Right lobe of liver (tissue), 6 donors: ENCODE measurements around the gene UBE2J2. TPM values are rescaled to one million over a fixed set of nuclear protein-coding genes. Genes with fewer than 3 reads are reported as not detected.
A peak's percentile ranks its signal among the peaks of the same experiment; 100 is the strongest.
"Not testable (repeated sequence)": the region's sequence is repeated elsewhere in the genome, so short reads cannot be mapped to it uniquely, and the experiment has no call there.

Source experiments
- ATAC-seq, 4 donors: fragments of 200-7000 bp; cut with Tn5 transposase; one replicate each; pipeline ENCODE4 v1.9.1; 2020; ENCODE audit warnings: mild to moderate bottlenecking in 4 of 4, moderate library complexity in 4 of 4
- DNase-seq, 3 donors: peaks; one replicate each; pipeline ENCODE4 v3.0.0-alpha.2; 2020
- H3K27ac ChIP-seq, 3 donors: fragments of 200-600 bp; one replicate each; pipeline ENCODE4 v1.8.0; 2022
- H3K27me3 ChIP-seq, 2 donors: fragments of 200-600 bp; one replicate each; pipeline ENCODE4 v1.8.0; 2022
- H3K36me3 ChIP-seq, 4 donors: fragments of 200-600 bp; sonication (generic) in 1 of 4; one replicate each; pipeline versions ENCODE4 v1.5.1 to v1.8.0; 2017 to 2022; ENCODE audit warnings: control low read depth in 1 of 4
- H3K4me1 ChIP-seq, 4 donors: fragments of 200-600 bp; sonication (generic) in 1 of 4; one replicate each; pipeline versions ENCODE4 v1.5.1 to v1.8.0; 2017 to 2022; ENCODE audit warnings: control low read depth in 1 of 4
- H3K4me3 ChIP-seq, 3 donors: fragments of 200-600 bp; one replicate each; pipeline ENCODE4 v1.8.0; 2022
- H3K9me3 ChIP-seq, 4 donors: fragments of 200-600 bp; sonication (generic) in 1 of 4; one replicate each; pipeline versions ENCODE4 v1.5.1 to v1.8.0; 2017 to 2022; ENCODE audit warnings: control low read depth in 1 of 4
- POLR2A ChIP-seq: fragments of 450-650 bp; IDR thresholded peaks from one replicate; pipeline ENCODE4 v1.6.1; 2017; ENCODE audit warnings: antibody characterized with exemption, mild to moderate bottlenecking
- WGBS: methylation state at CpG from one replicate; pipeline ENCODE4 v1.1.6; 2018; ENCODE audit warnings: low coverage, low lambda C conversion rate; ENCODE audit not compliant: insufficient coverage; ENCODE audit errors: missing lambda C conversion rate; 5-methylcytosine and 5-hydroxymethylcytosine counted together
- intact Hi-C, 2 donors: fragments of 100-400 bp; cut with DNase I; formaldehyde crosslinking; loops; one replicate each; pipeline versions ENCODE4 v1.11.2 to v1.14.1; 2022
- total RNA-seq, 6 experiments: library from RNA; depleted of rRNA in 2 of 6; stranded (reverse); fragments of >200 nt in 2 of 6; fragmentation: NEBNext Ultra II Directional in 3 of 6; extraction: Animal tissue kit (Norgen Biotek cat#: 25700) in 3 of 6; gene quantifications; one replicate each; pipeline versions ENCODE4 v1.1.0 to v1.2.4, GENCODE V29; 2016 to 2023
- TF ChIP-seq, protein P1 (sequence below), 4 donors: fragments of 200-600 bp in 3 of 4; fragments of 450-650 bp in 1 of 4; IDR thresholded peaks; one replicate each; pipeline versions ENCODE4 v1.5.1 to v1.8.0; 2016 to 2022; ENCODE audit warnings: antibody characterized with exemption in 4 of 4, mild to moderate bottlenecking in 2 of 4
- donor health status: DM: no; HTN: yes; CAD: no.
- donor health status: DM: no; HTN: no; CAD: no.
- donor health status: DM: no; HTN: no; CAD: no.
- donor health status: DM: no; HTN: yes; CAD: no.
- donor health status: DM: no; HTN: yes; CAD: no.

Gene UBE2J2
- total RNA-seq, 6 experiments from 2014 or later, result 25.5 to 30.6 (median 26.9) TPM

GRCh38 chr1:1254667-1254998, 19.0 kb downstream of the UBE2J2 start:
- no peak for TF ChIP-seq POLR2A
- TF ChIP-seq, protein P1, sequence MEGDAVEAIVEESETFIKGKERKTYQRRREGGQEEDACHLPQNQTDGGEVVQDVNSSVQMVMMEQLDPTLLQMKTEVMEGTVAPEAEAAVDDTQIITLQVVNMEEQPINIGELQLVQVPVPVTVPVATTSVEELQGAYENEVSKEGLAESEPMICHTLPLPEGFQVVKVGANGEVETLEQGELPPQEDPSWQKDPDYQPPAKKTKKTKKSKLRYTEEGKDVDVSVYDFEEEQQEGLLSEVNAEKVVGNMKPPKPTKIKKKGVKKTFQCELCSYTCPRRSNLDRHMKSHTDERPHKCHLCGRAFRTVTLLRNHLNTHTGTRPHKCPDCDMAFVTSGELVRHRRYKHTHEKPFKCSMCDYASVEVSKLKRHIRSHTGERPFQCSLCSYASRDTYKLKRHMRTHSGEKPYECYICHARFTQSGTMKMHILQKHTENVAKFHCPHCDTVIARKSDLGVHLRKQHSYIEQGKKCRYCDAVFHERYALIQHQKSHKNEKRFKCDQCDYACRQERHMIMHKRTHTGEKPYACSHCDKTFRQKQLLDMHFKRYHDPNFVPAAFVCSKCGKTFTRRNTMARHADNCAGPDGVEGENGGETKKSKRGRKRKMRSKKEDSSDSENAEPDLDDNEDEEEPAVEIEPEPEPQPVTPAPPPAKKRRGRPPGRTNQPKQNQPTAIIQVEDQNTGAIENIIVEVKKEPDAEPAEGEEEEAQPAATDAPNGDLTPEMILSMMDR (IDR thresholded peaks at IDR 0.05), result no peak
- no peaks in the 10 kb centered on the region for H3K9me3 ChIP-seq
- ATAC-seq (no peak), DNase-seq (no peak)
- H3K4me1 ChIP-seq, result no peaks in the 10 kb centered on the region
- H3K36me3 ChIP-seq, result peaks cover 0 to 34% (median 11%) of the 10 kb centered on the region in 4 donors
- no peaks in the 10 kb centered on the region for H3K27me3 ChIP-seq
- H3K27ac ChIP-seq, result no peak overlapping the region
- H3K4me3 ChIP-seq, result no peak overlapping the region
- WGBS, result 89% methylated on average over 12 of the region's 21 CpGs
- intact Hi-C loops, result no loop called here

- intact Hi-C loops, result no loop called here
- no peak overlapping the region for H3K27ac ChIP-seq
- no peaks in the 10 kb centered on the region for H3K27me3 ChIP-seq
- no peak for TF ChIP-seq POLR2A
- TF ChIP-seq, protein P1 (IDR thresholded peaks at IDR 0.05), result no peak
- WGBS, result 90% methylated on average over 14 of the region's 50 CpGs
- H3K36me3 ChIP-seq, result peaks cover 0 to 34% (median 11%) of the 10 kb centered on the region in 4 donors
- no peak overlapping the region for H3K4me3 ChIP-seq
- DNase-seq, result no peak
- ATAC-seq, result no peak
- H3K4me1 ChIP-seq, result no peaks in the 10 kb centered on the region
- no peaks in the 10 kb centered on the region for H3K9me3 ChIP-seq
Measured at GRCh38 chr1:1253972-1254666, 19.5 kb downstream of the UBE2J2 start.

DNA sequence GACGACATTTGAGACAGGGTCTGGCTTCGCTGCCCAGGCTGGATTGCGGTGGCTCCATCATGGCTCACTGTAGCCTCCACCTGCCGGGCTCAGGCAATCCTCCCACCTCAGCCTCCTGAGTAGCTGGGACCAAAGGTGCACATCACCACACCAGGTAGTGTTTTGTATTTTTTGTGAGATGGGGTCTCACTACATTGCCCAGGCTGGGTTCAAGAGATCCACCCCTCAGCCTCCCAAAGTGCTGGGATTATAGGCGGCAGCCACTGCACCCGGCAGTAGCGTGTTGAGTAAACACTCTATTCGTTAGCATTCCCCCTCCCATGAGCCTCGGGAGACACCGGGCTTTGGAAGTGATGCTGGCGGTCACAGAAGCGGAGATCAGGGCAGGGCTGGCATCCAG, 20.3 kb downstream of the UBE2J2 start:
- ATAC-seq (no peak), DNase-seq (no peak)
- Histone ChIP-seq H3K27ac (no peak overlapping the region), H3K36me3 (peaks cover 0 to 34% (median 11%) of the 10 kb centered on the region in 4 donors), H3K27me3 (no peaks in the 10 kb centered on the region), H3K9me3 (no peaks in the 10 kb centered on the region), H3K4me3 (no peak overlapping the region), H3K4me1 (no peaks in the 10 kb centered on the region)
- intact Hi-C loops, result no loop called here
- WGBS, result 77% methylated on average over 10 of the region's 12 CpGs
- no peak for TF ChIP-seq POLR2A
- TF ChIP-seq, protein P1 (IDR thresholded peaks at IDR 0.05), result no peak

GRCh38 chr1:1250786-1251284, 22.8 kb downstream of the UBE2J2 start:
- H3K4me3 ChIP-seq, result no peak overlapping the region
- intact Hi-C loops, result no loop called here
- ATAC-seq (peak; percentile 5 to 48 (median 25)), DNase-seq (peak in 2 of 3 donors; percentile 25 to 50)
- TF ChIP-seq POLR2A, result no peak
- TF ChIP-seq, protein P1 (IDR thresholded peaks at IDR 0.05), result no peak
- H3K27ac ChIP-seq, result no peak overlapping the region
- no peaks in the 10 kb centered on the region for H3K4me1 ChIP-seq
- H3K9me3 ChIP-seq, result no peaks in the 10 kb centered on the region
- 72% methylated on average over 11 of the region's 16 CpGs for WGBS
- H3K27me3 ChIP-seq, result no peaks in the 10 kb centered on the region
- H3K36me3 ChIP-seq, result peaks cover 0 to 24% (median 8%) of the 10 kb centered on the region in 4 donors

GRCh38 chr1:1248009-1248913, 25.4 kb downstream of the UBE2J2 start:
- not testable (repeated sequence) for H3K4me1 ChIP-seq, H3K4me3 ChIP-seq, DNase-seq, H3K9me3 ChIP-seq, H3K27me3 ChIP-seq, H3K36me3 ChIP-seq, ATAC-seq, H3K27ac ChIP-seq
- intact Hi-C loops, result loop anchor here in 1 of 2 donors (10.0 kb wide), 1 partner anchor 47 kb away; no protein-coding TSS in a partner anchor
- no CpG with 5 or more reads among the region's 21 CpGs for WGBS
